Left kidney (tissue), 2 donors: ENCODE data around the gene ZNF611. TPM values are rescaled to one million over a fixed set of nuclear protein-coding genes. Genes with fewer than 3 reads are reported as not detected.
"Not testable (repeated sequence)": the region's sequence is repeated elsewhere in the genome, so short reads cannot be mapped to it uniquely, and the experiment has no call there.

ENCODE experiments used
- DNase-seq: peaks from one replicate; pipeline ENCODE4 v3.0.0-alpha.2; 2013
- polyA plus RNA-seq: library from polyadenylated mRNA; unstranded; fragments of 120-200 nt; gene quantifications from one replicate; pipeline ENCODE4 v1.2.1, GENCODE V29; 2013; ENCODE audit not compliant: insufficient read length

The ZNF611 gene
- polyA plus RNA-seq, 1 donor = 28.7 TPM

GRCh38 chr19:52679598-52679997 lies 55.2 kb downstream of the ZNF611 start:
- DNase-seq = no peak

DNA sequence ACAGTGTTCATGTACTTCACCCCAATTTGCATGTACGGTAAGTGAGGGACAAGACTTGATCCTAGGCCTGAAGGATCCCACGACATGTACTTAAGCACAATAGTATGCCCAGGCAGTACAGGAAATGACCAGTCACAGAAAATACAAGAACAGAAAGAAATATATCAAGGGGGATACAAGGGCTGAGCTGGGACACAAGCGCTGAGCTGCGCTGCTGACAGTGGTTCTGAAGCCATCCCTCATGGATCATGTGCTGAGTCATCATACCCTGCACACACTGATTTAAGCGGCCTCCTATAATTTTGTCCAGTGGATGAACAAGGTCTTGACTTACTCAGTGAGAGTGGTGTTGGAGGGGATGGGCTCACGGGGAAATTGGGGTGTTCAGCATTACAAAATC lies 59.6 kb downstream of the ZNF611 start:
- not testable (repeated sequence) for DNase-seq

DNA sequence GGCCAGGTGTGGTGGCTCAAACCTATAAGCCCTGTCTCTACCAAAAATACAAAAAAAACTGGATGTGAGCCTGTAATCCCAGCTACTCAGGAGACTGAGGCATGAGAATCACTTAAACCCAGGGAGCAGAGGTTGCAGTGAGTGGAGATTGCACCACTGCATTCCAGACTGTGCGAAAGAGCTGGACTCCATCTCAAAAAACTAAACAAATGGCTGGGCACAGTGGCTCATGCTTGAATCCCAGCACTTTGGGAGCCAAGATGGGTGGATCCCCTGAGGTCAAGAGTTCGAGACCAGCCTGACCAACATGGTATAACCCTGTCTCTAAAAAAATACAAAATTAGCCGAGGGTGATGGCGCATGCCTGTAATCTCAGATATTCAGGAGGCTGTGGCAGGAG lies 61.8 kb downstream of the ZNF611 start:
- DNase-seq = no peak

GRCh38 chr19:52670046-52670445 lies 64.8 kb downstream of the ZNF611 start:
- DNase-seq = no peak

DNA sequence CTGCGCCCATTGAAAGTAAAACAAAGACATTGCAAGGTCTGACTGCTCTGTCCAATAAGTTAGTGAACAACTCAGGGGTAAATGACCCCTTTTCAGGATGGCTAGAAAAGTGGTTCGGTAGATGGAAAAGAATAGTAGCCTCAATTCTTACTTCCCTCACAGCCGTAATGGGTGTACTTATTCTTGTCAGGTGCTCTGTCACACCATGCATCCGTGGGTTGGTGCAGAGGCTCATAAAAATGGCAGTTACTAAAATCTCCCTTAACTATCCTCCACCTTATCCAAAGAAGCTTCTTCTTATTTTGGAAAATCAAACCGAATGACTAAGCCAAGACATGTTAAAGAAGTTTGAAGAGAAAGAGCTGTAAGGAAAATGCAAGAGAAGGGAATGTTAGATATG lies 65.3 kb downstream of the ZNF611 start:
- DNase-seq = no peak

GRCh38 chr19:52667972-52668371 lies 66.9 kb downstream of the ZNF611 start:
- no peak for DNase-seq

- no peak for DNase-seq
Measured at GRCh38 chr19:52666506-52666905, 68.3 kb downstream of the ZNF611 start.

DNA sequence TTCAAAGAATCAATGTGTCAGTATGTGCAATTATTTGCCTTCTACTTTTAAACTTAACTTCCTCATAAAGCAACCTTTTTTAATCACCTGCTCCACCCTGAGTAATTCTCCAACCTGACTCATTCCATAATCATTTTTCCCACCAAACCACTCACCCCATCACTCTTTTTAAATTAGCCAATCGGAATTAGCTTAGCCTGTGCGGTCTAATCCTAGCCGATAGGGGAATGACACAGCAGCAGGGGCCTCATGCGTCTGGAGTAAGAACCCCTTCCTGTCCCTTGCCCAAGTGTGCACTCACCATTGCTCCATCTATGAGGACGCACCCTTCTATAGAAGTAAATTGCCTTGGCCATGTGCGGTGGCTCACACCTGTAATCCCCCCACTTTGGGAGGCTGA lies 69.3 kb downstream of the ZNF611 start:
- no peak for DNase-seq

- DNase-seq = no peak
Measured at GRCh38 chr19:52665027-52665426, 69.8 kb downstream of the ZNF611 start.

DNA sequence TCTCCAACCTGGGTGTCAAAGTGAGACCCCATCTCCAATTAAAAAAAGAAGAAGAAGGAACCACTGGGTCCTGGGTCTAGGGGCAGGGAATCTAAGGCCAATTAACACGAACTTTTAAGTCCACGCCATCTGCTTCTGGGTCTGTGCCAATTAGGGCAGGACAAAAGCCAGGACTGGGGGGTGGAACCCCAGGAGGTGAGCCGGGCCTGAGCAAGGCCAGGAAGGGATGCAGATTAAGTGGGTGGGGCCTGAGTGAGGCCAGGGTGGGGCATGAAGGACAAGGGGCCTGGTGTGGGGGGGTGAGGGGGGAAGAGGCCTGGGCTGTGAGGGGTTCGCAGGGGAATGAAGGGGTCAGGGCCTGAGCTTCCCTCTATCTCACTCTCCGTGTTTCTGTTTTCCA lies 70.4 kb downstream of the ZNF611 start:
- DNase-seq = no peak

- DNase-seq = no peak
Measured at GRCh38 chr19:52662631-52663030, 72.2 kb downstream of the ZNF611 start.

- DNase-seq = no peak
Measured at GRCh38 chr19:52660981-52661380, 73.9 kb downstream of the ZNF611 start.

GRCh38 chr19:52659013-52659412 lies 75.8 kb downstream of the ZNF611 start:
- DNase-seq = no peak

- DNase-seq = no peak
Measured at GRCh38 chr19:52658595-52658994, 76.2 kb downstream of the ZNF611 start.

- DNase-seq = no peak
Measured at GRCh38 chr19:52653161-52653560, 81.7 kb downstream of the ZNF611 start.

Other genes starting within 250 kb of the ZNF611 start
- gene ZNF808, start 207.4 kb downstream of the ZNF611 start, polyA plus RNA-seq = 23.9 TPM
- gene ZNF701, start 164.8 kb downstream of the ZNF611 start, polyA plus RNA-seq = 23.3 TPM
- gene ZNF83, start 96.7 kb downstream of the ZNF611 start, polyA plus RNA-seq = 146 TPM
- 9.2 TPM for gene ZNF600, start 51.7 kb upstream of the ZNF611 start, polyA plus RNA-seq
- 21.1 TPM for gene ZNF28, start 86.6 kb upstream of the ZNF611 start, polyA plus RNA-seq
- 57.9 TPM for gene ZNF468, start 122.6 kb upstream of the ZNF611 start, polyA plus RNA-seq
- gene ZNF320, start 162.6 kb upstream of the ZNF611 start, polyA plus RNA-seq = 56.9 TPM
- 14.8 TPM for gene ZNF888, start 188.4 kb upstream of the ZNF611 start, polyA plus RNA-seq
- gene ZNF816, start 227.8 kb upstream of the ZNF611 start, polyA plus RNA-seq = 18.3 TPM